Tibial nerve (tissue), 4 donors: Measurements from ENCODE around the gene TEPSIN.

ENCODE experiments used
- EP300 ChIP-seq, 2 donors: sonication (generic); formaldehyde crosslinking; IDR thresholded peaks; one replicate each; pipeline ENCODE4 v1.6.1; 2017; ENCODE audit warnings: antibody characterized with exemption in 2 of 2, mild to moderate bottlenecking in 1 of 2
- POLR2A ChIP-seq, 2 donors: fragments of 450-650 bp; IDR thresholded peaks; one replicate each; pipeline ENCODE4 v1.6.1; 2017; ENCODE audit warnings: antibody characterized with exemption in 2 of 2, mild to moderate bottlenecking in 2 of 2, moderate library complexity in 2 of 2
- TF ChIP-seq, protein P1 (sequence below), 5 experiments: fragments of 200-600 bp in 3 of 5; fragments of 450-650 bp in 2 of 5; sonication (generic) in 3 of 5; IDR thresholded peaks; one replicate each; pipeline ENCODE4 v1.5.1; 2016 to 2019; ENCODE audit warnings: antibody characterized with exemption in 5 of 5, mild to moderate bottlenecking in 3 of 5, moderate library complexity in 2 of 5

DNA sequence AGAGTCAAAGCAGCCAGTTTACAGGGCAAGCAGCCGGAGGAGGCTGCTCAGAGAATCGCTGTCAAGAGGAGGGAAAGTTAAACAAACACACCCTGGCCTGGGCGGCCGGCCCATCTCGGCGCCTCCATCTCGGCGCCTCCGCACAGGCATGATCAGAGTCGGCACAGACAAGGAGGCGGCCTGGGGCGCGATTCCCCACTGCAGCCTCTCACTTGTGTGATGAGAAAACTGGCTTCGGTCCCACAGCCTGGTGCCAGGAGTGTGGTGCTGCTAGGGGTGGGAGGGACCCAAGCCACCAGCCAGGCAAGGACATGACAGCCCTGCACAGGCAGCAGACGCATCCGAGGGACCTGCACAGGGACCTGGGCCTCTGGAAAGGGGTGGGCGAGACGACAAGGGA lies 38.6 kb upstream of the TEPSIN start:
- TF ChIP-seq, protein P1, sequence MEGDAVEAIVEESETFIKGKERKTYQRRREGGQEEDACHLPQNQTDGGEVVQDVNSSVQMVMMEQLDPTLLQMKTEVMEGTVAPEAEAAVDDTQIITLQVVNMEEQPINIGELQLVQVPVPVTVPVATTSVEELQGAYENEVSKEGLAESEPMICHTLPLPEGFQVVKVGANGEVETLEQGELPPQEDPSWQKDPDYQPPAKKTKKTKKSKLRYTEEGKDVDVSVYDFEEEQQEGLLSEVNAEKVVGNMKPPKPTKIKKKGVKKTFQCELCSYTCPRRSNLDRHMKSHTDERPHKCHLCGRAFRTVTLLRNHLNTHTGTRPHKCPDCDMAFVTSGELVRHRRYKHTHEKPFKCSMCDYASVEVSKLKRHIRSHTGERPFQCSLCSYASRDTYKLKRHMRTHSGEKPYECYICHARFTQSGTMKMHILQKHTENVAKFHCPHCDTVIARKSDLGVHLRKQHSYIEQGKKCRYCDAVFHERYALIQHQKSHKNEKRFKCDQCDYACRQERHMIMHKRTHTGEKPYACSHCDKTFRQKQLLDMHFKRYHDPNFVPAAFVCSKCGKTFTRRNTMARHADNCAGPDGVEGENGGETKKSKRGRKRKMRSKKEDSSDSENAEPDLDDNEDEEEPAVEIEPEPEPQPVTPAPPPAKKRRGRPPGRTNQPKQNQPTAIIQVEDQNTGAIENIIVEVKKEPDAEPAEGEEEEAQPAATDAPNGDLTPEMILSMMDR (IDR thresholded peaks at IDR 0.05): no peak
- TF ChIP-seq POLR2A (IDR thresholded peaks at IDR 0.05) (no peak), EP300 (IDR thresholded peaks at IDR 0.05) (no peak)
